Ovary (tissue), 3 donors: Measurements from ENCODE around the gene TTC36.

Experiments
- CTCF ChIP-seq, 3 donors: fragments of 450-650 bp in 2 of 3; fragments of 200-600 bp in 1 of 3; IDR thresholded peaks; one replicate each; pipeline versions ENCODE4 v1.5.1 to v1.8.0; 2016 to 2022; ENCODE audit warnings: antibody characterized with exemption in 3 of 3, mild to moderate bottlenecking in 1 of 3
- EP300 ChIP-seq: sonication (generic); formaldehyde crosslinking; IDR thresholded peaks from one replicate; pipeline ENCODE4 v1.6.1; 2017; ENCODE audit warnings: antibody characterized with exemption
- POLR2A ChIP-seq: fragments of 450-650 bp; IDR thresholded peaks from one replicate; pipeline ENCODE4 v1.6.1; 2017; ENCODE audit warnings: antibody characterized with exemption, mild to moderate bottlenecking, moderate library complexity
- donor health status: DM: no; HTN: no; CAD: no.

- TF ChIP-seq POLR2A (no peak), CTCF (IDR thresholded peaks at IDR 0.05) (no peak), EP300 (no peak)
Measured at GRCh38 chr11:118524356-118524755, 2.9 kb upstream of the TTC36 start.
